IMR-90 (cell line): Measurements from ENCODE around the gene PDE8B. TPM values are rescaled to one million over a fixed set of nuclear protein-coding genes. Genes with fewer than 3 reads are reported as not detected.

ENCODE experiments used
- ATAC-seq: fragments of 200-7000 bp; cut with Tn5 transposase; 2 replicates; pipeline ENCODE4 v1.9.1; 2020; ENCODE audit warnings: low read depth, mild to moderate bottlenecking, moderate library complexity
- BruUV-seq: library from RNA; stranded (reverse); fragments of 400-500 nt; replicated peaks from 2 replicates; lab custom pipeline; 2021; lab: Mats Ljungman, UMichigan
- CTCF ChIA-PET: fragments of 300-600 bp; formaldehyde crosslinking; extraction: SDS; loops from one replicate; lab custom pipeline; 2021; ENCODE audit warnings: antibody characterized with exemption; lab: Yijun Ruan, JAX
- POLR2A ChIA-PET: fragments of 300-600 bp; sonication (Branson Sonifier 250); formaldehyde crosslinking; loops from one replicate; lab custom pipeline; 2022; ENCODE audit warnings: antibody characterized with exemption; ENCODE audit not compliant: unreplicated experiment; lab: Charles Lee
- DNase-seq: peaks from one replicate; pipeline ENCODE4 v3.0.0; 2013
- H2AFZ ChIP-seq: replicated peaks from 2 replicates; pipeline ENCODE3; 2013; ENCODE audit warnings: low read length, mild to moderate bottlenecking; ENCODE audit not compliant: poor library complexity
- H2AK5ac ChIP-seq: 2 replicates; pipeline ENCODE4 v1.6.1; 2013; ENCODE audit warnings: low read depth, low read length, inconsistent platforms
- H2AK9ac ChIP-seq: replicated peaks from 2 replicates; pipeline ENCODE3; 2013; ENCODE audit warnings: mild to moderate bottlenecking, low read depth, low read length, moderate library complexity; ENCODE audit not compliant: poor library complexity
- H2BK120ac ChIP-seq: 2 replicates; pipeline ENCODE4 v1.6.1; 2013; ENCODE audit warnings: low read depth, low read length, inconsistent platforms
- H2BK15ac ChIP-seq: 3 replicates; pipeline ENCODE4 v1.6.1; 2013; ENCODE audit warnings: low read depth, low read length, inconsistent platforms
- H2BK20ac ChIP-seq: 2 replicates; pipeline ENCODE4 v1.6.1; 2013; ENCODE audit warnings: low read depth, mild to moderate bottlenecking, inconsistent platforms, low read length, moderate library complexity
- H2BK5ac ChIP-seq: 2 replicates; pipeline ENCODE4 v1.6.1; 2013; ENCODE audit warnings: mild to moderate bottlenecking, low read depth, low read length, inconsistent platforms; ENCODE audit not compliant: poor library complexity, severe bottlenecking
- H3K14ac ChIP-seq: replicated peaks from 2 replicates; pipeline ENCODE4 v1.6.1; 2013; ENCODE audit warnings: low read depth, low read length, inconsistent platforms
- H3K18ac ChIP-seq: 2 replicates; pipeline ENCODE4 v1.6.1; 2013; ENCODE audit warnings: low read depth, low read length, control low read depth
- H3K23ac ChIP-seq: 2 replicates; pipeline ENCODE4 v1.6.1; 2013; ENCODE audit warnings: low read depth, low read length, inconsistent platforms
- H3K27ac ChIP-seq: 2 replicates; pipeline ENCODE4 v1.5.1; 2013; ENCODE audit warnings: mild to moderate bottlenecking, control low read depth, low read length; ENCODE audit not compliant: insufficient read depth
- H3K27me3 ChIP-seq: 2 replicates; pipeline ENCODE4 v1.6.1; 2013; ENCODE audit warnings: low read length; ENCODE audit not compliant: control insufficient read depth, insufficient read depth
- H3K36me3 ChIP-seq: 2 replicates; pipeline ENCODE4 v1.6.1; 2013; ENCODE audit warnings: low read length, mixed read lengths; ENCODE audit not compliant: control insufficient read depth, insufficient read depth
- H3K4ac ChIP-seq: 2 replicates; pipeline ENCODE4 v1.6.1; 2013; ENCODE audit warnings: low read depth, low read length, inconsistent platforms
- H3K4me1 ChIP-seq: 2 replicates; pipeline ENCODE4 v1.6.1; 2013; ENCODE audit warnings: low read length, mixed read lengths; ENCODE audit not compliant: control insufficient read depth, insufficient read depth
- H3K4me2 ChIP-seq: 2 replicates; pipeline ENCODE4 v1.6.1; 2013; ENCODE audit warnings: low read depth, mild to moderate bottlenecking, control low read depth, low read length, moderate library complexity
- H3K4me3 ChIP-seq: 2 replicates; pipeline ENCODE4 v1.5.1; 2013; ENCODE audit warnings: low read depth, mild to moderate bottlenecking, control low read depth, low read length, moderate library complexity; ENCODE audit not compliant: insufficient read depth
- H3K56ac ChIP-seq: 2 replicates; pipeline ENCODE4 v1.6.1; 2013; ENCODE audit warnings: low read length, inconsistent platforms; ENCODE audit not compliant: insufficient read depth; ENCODE audit errors: extremely low read depth
- H3K79me1 ChIP-seq, 2 experiments: 2 replicates each; pipeline ENCODE4 v1.6.1; 2013; ENCODE audit warnings: low read length in 2 of 2, inconsistent platforms in 1 of 2, low read depth in 1 of 2
- H3K9ac ChIP-seq: 2 replicates; pipeline ENCODE4 v1.6.1; 2013; ENCODE audit warnings: low read depth, low read length, control low read depth
- H3K9me1 ChIP-seq: 2 replicates; pipeline ENCODE4 v1.6.1; 2013; ENCODE audit warnings: low read length, inconsistent platforms; ENCODE audit not compliant: insufficient read depth
- H3K9me3 ChIP-seq: 2 replicates; pipeline ENCODE4 v1.6.1; 2013; ENCODE audit warnings: low read length; ENCODE audit not compliant: control insufficient read depth, insufficient read depth
- H4K20me1 ChIP-seq: 2 replicates; pipeline ENCODE4 v1.6.1; 2013; ENCODE audit warnings: low read length, inconsistent platforms; ENCODE audit not compliant: insufficient read depth
- H4K5ac ChIP-seq: 2 replicates; pipeline ENCODE4 v1.6.1; 2013; ENCODE audit warnings: mild to moderate bottlenecking, low read depth, low read length, control low read depth
- H4K8ac ChIP-seq, 2 experiments: 2 replicates each; pipeline ENCODE4 v1.6.1; 2013; ENCODE audit warnings: low read depth in 2 of 2, low read length in 2 of 2, control low read depth in 1 of 2, inconsistent platforms in 1 of 2
- H4K91ac ChIP-seq: 2 replicates; pipeline ENCODE4 v1.6.1; 2013; ENCODE audit warnings: low read depth, low read length, inconsistent platforms; ENCODE audit not compliant: insufficient read depth
- BHLHE40 ChIP-seq: fragments of 150-350 bp; IDR thresholded peaks from 2 replicates; pipeline ENCODE4 v1.6.1; 2016; ENCODE audit warnings: mild to moderate bottlenecking, low read depth, low read length
- RAD21 ChIP-seq: IDR thresholded peaks from 2 replicates; pipeline ENCODE4 v1.6.1; 2012; ENCODE audit warnings: low read length, improper control_type of control experiment
- RFX5 ChIP-seq: IDR thresholded peaks from 2 replicates; pipeline ENCODE4 v1.8.0; 2012; ENCODE audit warnings: low read depth, mild to moderate bottlenecking, low read length, moderate library complexity
- SMC3 ChIP-seq: fragments of 150-350 bp; IDR thresholded peaks from 2 replicates; pipeline ENCODE4 v1.6.1; 2016; ENCODE audit warnings: low read depth, mild to moderate bottlenecking, antibody characterized with exemption, low read length, moderate library complexity
- WGBS, 2 experiments: methylation state at CpG; one replicate each; pipeline versions ENCODE4 v1.1.5 to v1.1.7; 2013; ENCODE audit warnings: missing lambda C conversion rate in 2 of 2; ENCODE audit not compliant: insufficient read length in 1 of 2; ENCODE audit errors: extremely low coverage in 2 of 2; 5-methylcytosine and 5-hydroxymethylcytosine counted together
- dilution Hi-C: fragments of 300-500 bp; cut with HindIII; formaldehyde crosslinking; loops from one replicate; pipeline ENCODE4 v1.14.3; 2018; ENCODE audit warnings: low sequenced_read_pairs; ENCODE audit not compliant: unreplicated experiment
- in situ Hi-C: fragments of 300-500 bp; cut with MboI; formaldehyde crosslinking; loops from 3 replicates; pipeline ENCODE4 v1.14.3; 2019; ENCODE audit warnings: low sequenced_read_pairs, inconsistent platforms, mixed read lengths
- intact Hi-C: fragments of 100-400 bp; cut with micrococcal nuclease; formaldehyde crosslinking; loops from 2 replicates; pipeline ENCODE4 v1.10.0; 2022
- polyA plus RNA-seq, 3 experiments: library from polyadenylated mRNA; depleted of rRNA; stranded (reverse); fragments of >200 nt; gene quantifications; 2 replicates each; pipeline ENCODE4 v1.2.3, GENCODE V29; 2012; ENCODE audit warnings: low replicate concordance in 1 of 3
- total RNA-seq: library from RNA; depleted of rRNA; stranded (reverse); fragments of >200 nt; gene quantifications from 2 replicates; pipeline ENCODE4 v1.2.3, GENCODE V29; 2012

The PDE8B gene
- total and polyA plus RNA-seq, 2 of the 4 experiments (the other 2 are of a cell fraction), result under 0.01 to 0.03 TPM

DNA sequence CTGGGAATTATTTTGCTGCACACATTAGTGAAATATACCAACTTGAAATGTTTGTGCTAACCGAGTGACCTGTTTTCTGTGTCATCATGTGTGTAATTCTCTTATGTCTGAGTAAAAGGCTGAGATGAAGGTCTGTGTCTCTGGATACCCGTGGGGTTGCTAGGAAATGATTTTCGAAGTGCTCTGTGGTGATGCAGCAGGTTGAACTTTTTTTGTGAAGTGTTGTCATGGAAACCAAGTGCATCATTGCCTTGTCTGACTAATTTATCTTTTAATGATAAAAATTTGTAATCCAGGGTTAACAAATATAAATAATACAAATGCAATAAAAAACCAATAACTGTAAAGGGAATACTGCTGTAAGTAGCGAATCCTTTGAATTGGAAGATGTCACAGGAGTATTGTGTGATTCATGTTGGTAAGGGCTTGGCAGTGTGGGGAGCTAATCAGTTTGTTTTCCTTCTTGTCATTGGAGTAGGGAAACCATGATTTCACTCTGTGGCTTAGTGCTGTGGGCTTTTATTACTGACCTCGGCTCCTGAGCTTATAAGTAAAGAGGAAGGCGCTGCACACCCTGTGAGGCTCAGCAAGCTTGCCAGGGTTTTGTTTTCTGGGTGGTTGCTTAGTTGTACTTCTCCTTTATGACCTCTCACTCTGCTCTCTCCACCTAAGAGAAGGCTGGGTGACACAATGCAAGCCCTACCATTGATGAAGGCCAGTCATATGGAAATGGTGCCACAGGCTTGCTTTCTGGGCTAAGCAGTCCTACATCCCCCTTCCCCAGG is 22.3 kb downstream of the PDE8B start:
- in situ Hi-C loops (loop anchor here (25.0 kb wide), 1 partner anchor 345 kb away; no protein-coding TSS in a partner anchor), dilution Hi-C loops (no loop called here), intact Hi-C loops (loop anchor here (5.0 to 10.0 kb wide), 2 partner anchors 260 to 368 kb away; partner anchors contain the start of gene WDR41)
- Histone ChIP-seq H2BK15ac (no peak overlapping the region), H2BK5ac (no peak overlapping the region), H2AFZ (no peak overlapping the region), H2AK5ac (no peak overlapping the region), H3K23ac (no peak overlapping the region), H2BK20ac (no peak overlapping the region), H3K27ac (no peak overlapping the region), H3K14ac (no peak overlapping the region), H3K56ac (no peak overlapping the region), H4K8ac (no peak overlapping the region), H2BK120ac (no peak overlapping the region), H3K4ac (no peak overlapping the region), H3K4me2 (no peak overlapping the region), H3K9ac (no peak overlapping the region), H3K9me3 (no peaks in the 10 kb centered on the region), H2AK9ac (no peak overlapping the region), H3K27me3 (peaks cover 23% of the 10 kb centered on the region), H3K79me1 (no peaks in the 10 kb centered on the region), H4K20me1 (no peaks in the 10 kb centered on the region), H3K36me3 (no peaks in the 10 kb centered on the region), H3K9me1 (0 out of 2 replicates have a peak, but pooled peaks cover 3% of the 10 kb centered on the region), H3K4me3 (no peak overlapping the region), H3K18ac (no peak overlapping the region), H3K4me1 (no peaks in the 10 kb centered on the region), H4K91ac (no peak overlapping the region), H4K5ac (no peak overlapping the region)
- TF ChIP-seq RAD21 (no peak), SMC3 (no peak), RFX5 (no peak), BHLHE40 (no peak)
- no TSS peak for BruUV-seq
- ATAC-seq, result no peak
- CTCF ChIA-PET, result no interaction called here
- DNase-seq, result no peak
- WGBS, 2 experiments, result 33% methylated on average over 1 of the region's 6 CpGs; no CpG with 5 or more reads in 1 of the 2 experiments
- POLR2A ChIA-PET, result no interaction called here
